Right ventricle myocardium superior (tissue), 1 donor: Measurements from ENCODE around the gene SLC7A11. TPM values are rescaled to one million over a fixed set of nuclear protein-coding genes. Genes with fewer than 3 reads are reported as not detected.

ENCODE experiments used
- ATAC-seq: fragments of 200-7000 bp; cut with Tn5 transposase; one replicate; pipeline ENCODE4 v1.9.1; 2020; ENCODE audit warnings: mild to moderate bottlenecking; ENCODE audit not compliant: poor library complexity
- DNase-seq: peaks from one replicate; pipeline ENCODE4 v3.0.0-alpha.2; 2020
- intact Hi-C: fragments of 100-400 bp; cut with DNase I; formaldehyde crosslinking; loops from one replicate; pipeline ENCODE4 v1.11.2; 2022
- long read RNA-seq: library from polyadenylated mRNA; unstranded; transcript quantifications from one replicate; pipeline ENCODE4 v2.0.0, GENCODE V29; 2021
- total RNA-seq: library from RNA; stranded (reverse); fragmentation: NEBNext Ultra II Directional; extraction: Animal tissue kit (Norgen Biotek cat#: 25700); gene quantifications from one replicate; pipeline ENCODE4 v1.2.1, GENCODE V29; 2021
- donor health status: DM: no; HTN: yes; CAD: no; lungs with severe emphysema.

The SLC7A11 gene
- total RNA-seq, result 0.08 TPM
- long read RNA-seq, result 0 reads

DNA sequence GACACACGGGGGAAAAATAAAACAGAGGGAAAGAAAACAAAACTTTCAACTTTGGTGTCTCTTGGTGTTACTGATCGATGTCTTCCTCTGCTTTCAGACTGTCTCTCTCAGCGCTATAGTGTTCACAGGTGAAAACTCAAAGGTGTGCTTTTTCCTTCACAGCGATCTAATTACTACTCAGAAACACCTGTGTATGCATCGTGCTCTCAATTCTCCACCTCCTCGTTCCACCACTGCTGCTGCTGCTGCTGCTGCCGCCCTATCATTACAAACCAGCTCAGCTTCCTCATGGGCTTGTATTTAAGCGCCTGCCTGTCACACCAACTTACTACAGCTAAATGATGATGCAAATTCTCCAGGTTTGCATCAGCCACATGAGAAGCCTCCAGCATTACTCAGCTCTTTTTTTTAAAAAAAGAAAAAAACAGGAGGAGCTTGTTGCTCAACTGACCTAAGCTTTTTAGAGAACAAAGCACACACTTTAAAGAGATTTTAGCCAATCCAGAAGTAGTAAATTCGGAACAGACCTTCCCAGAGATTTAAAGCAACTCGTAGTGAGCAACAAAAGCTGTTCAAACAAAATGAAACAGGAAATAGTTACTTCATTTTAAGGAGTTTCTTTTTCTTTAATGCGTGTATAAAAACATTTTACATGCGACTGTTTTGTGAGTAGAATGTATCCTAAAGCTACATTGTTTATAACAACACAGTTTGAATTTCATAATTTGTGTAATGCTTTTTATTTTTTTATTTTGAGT lies at the start of gene SLC7A11:
Gene SLC7A11, minus strand, starts transcription at position 274 of the 758 bp plus-strand sequence. CDS start 280 bp downstream, outside the sequence.
- DNase-seq (no peak), ATAC-seq (peak; percentile 80)
- intact Hi-C loops, result no loop called here

DNA sequence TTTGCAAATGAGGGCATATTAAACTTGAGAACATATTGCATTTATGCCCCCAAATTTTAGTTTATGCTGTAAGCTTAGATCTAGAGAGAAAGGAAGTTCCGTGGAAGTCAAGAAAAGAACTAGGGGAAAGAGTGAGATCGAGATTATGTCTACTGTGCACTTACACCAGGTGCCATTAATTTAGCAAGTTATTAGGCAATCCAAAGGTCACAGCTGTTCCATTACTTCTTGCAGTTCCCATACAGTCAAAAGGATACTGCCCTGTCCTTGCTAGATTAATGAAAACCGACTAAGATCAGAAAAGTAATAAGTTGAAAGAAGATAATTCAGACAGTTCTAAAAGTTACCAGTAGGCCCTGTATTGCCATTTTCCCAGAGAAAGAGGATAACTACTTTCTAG lies 49.3 kb upstream of the SLC7A11 start:
- ATAC-seq (no peak), DNase-seq (no peak)
- intact Hi-C loops, result no loop called here

DNA sequence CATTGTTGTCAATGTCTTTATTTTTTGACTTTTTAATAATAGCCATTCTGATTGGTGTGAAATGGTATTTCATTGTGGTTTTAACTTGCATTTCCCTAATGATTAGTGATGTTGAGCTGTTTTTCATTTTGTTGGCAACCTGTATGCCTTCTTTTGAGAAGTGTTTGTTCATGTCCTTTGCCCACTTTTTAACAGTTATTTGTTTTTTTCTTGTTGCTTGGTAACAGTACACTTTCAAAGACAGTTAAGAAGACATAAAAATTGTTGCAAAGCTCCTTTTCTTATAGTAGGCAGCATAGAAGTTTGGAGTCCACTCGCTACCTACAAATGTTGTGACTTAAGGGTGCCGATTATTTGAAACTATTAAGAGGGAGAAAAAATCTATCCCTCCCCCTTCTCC lies 48.7 kb upstream of the SLC7A11 start:
- ATAC-seq (no peak), DNase-seq (no peak)
- intact Hi-C loops, result no loop called here

DNA sequence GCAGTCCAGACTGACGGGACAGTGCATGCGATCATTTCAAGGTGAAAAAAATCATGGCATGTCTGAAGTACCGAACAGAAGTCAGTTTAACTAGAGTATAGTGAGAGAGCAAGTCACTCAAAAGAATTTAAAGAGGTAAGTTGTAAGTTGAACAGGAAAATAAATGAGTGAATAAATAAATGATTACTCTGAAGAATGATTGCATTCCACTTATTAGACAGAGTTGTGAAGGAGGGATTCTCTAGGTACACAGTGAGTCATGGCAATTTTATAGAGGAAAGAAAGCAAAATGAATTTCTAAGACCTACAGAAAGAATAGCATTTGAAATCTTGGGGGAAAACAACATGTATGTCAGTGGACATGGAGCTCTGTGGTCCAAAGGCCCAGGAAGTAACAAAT lies 37.1 kb upstream of the SLC7A11 start:
- no peak for ATAC-seq
- DNase-seq, result no peak
- intact Hi-C loops, result no loop called here

DNA sequence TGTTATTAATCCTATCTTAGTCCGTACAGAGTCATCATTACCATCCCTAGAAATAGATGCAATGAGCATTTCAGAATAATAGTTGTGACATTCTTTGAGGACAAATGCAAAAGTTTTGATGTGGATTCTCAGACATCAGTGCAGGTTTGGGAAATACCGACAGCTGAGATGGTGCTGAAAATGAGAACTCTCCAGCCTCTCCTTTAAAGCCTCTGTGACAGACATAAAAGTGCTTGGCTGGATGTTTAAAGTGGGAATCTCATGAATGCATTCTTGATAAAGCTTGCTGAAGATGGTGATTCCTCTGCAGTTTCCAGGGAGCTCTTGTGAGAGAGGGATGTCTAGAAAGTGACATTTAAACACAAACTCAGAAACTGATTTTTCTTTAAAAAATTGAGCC lies 35.0 kb upstream of the SLC7A11 start:
- ATAC-seq, result no peak
- DNase-seq, result no peak
- intact Hi-C loops, result no loop called here

DNA sequence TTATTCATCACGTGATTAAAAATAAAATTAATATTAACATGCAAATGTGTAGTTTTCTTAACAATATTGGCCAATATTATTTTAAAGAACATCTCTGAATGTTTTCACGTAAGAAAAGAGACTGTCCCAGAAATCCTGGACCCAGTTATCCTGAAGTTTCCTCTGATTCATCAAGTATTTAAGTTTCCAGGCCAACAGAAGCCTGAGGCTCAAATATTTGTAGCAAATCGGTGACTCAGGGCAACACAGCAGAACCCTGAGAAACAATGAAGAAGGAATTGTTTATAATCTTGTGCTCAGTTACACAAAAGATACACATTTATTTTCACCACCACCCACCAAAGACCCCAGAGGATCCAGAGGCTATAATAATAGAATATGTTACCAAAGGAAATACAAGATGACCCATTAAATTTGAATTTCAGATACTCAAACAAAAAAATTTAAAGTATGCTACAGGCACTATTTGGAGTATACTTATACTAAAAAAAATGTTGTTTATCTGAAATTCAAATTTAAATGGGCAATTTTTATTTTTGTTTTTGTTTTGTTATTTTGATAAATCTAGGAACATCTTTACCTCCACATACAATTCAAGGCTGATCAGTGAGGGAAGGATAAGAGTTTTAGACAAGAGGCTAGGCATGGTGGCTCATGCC lies 33.9 kb upstream of the SLC7A11 start:
- ATAC-seq (no peak), DNase-seq (no peak)
- intact Hi-C loops, result no loop called here

DNA sequence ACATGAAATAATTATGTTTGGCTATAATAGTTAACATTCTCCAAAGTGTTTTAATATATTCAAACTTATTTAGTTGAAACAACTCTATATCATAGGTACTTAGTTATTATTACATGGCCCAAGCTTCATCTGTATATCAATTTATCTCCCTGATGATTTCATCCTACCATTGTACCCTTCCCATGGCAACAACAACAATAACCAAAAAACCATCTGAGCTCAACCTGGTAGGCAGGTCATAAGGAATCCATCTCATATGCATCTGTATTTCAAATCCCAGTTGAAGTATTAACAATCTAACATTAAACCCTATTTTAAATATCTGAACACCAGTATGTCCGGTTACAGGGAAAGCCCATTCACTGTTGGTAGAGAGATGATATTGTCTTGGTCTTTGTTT lies 33.1 kb upstream of the SLC7A11 start:
- intact Hi-C loops, result no loop called here
- DNase-seq, result no peak

DNA sequence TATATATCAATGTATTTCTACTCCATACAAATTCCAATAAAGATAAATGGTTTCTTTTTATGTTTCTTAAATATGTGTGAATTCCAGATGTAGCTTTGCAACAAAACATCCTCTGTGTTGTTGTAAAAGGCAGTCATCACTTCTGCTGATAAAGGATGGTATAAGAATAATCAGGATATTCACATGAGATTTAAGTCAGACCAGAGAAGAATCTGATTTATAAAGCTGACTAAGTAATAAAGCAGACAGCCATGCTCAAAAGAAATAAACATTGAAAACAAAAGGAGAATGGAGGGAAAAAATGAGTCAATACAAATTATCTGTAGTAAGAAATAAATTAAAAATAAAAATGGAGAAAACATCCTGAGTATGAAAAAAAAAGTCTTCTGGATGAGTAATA lies 27.0 kb upstream of the SLC7A11 start:
- intact Hi-C loops, result no loop called here
- ATAC-seq, result no peak
- no peak for DNase-seq

More for the DNA sequence above, 33.1 kb upstream of the SLC7A11 start:
- no peak for ATAC-seq

DNA sequence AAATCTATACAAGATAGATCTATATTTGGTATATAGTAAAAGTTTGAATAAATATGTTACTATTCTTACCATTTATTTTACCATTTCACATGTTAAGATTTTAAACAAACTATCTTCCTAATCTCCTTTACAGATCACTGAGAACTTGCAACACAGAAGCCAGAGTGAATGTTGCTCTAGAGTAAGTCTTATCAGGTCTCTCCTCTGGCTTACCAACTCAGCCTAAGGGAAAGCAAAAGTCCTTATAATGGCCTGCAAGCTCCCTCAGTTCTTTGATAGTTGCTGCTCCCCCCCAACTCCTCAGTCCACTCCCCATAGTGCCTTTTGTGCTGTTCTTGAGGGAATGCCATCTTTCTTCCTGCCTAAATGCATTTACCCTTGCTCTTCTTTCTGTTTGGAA lies 25.7 kb upstream of the SLC7A11 start:
- DNase-seq (no peak), ATAC-seq (no peak)
- intact Hi-C loops, result no loop called here

DNA sequence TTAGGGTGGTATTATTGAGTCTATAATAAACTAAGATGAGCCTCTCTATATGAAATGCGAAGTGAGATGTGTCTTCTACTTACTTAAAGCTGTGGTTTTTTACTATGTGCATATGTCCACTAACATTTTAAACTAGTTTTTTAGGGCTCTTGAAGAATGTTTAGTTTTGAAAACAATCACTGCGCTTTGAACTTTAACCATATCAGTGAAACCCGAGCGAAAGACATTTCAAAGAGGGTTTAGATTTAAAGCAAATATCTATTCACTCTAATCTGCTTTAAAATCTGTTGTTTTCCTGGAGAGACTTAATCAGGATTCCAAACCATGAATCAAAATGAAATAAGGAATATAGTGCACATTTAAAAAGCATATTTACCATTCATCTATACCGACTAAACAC lies 24.8 kb upstream of the SLC7A11 start:
- intact Hi-C loops, result no loop called here
- ATAC-seq, result no peak
- DNase-seq, result no peak

DNA sequence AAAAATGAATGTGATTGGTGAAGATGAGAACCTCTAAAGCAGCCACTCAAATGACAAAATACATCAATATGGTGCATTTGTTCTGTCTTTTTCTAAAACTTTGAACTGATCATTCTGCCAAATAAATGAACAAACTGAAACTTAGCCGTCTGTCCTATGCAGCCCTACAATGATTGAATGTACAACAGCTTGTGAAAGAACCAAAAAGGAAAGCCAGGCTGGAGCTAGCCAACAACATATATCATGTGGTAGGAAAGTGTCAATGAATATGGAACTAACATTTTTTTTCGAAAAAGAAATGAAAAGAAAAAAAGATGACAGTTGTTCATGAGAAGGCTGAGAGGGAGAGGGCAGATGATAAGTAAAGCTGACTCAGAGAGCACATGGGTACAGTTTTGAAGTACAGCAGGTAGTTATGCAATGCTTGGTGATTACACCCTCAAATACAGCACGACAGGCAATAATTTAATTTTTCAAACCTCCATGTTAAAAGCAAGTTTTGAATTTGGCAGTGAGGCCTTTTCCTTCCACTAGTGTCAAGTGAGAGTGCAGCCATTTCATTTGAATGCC lies 21.2 kb upstream of the SLC7A11 start:
- intact Hi-C loops, result no loop called here
- ATAC-seq (no peak), DNase-seq (no peak)

DNA sequence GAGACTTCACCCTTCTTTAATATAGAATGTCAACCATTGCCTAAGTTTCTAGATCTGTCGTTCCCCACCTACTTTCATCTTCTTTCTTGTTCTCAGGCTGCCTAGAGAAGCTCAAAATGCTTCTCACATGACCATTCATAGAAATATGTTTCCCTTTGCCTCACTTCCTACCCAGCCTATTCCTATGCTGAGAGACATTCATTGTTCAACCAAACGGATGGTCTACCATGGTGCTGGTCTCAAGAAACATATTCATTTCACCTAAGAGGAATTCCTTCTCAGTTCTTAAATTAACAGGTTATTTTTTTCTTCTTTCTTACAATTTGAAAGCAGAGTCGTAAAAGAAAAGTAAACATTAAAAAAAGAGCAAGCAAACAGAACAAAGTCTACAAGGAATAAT lies 20.3 kb upstream of the SLC7A11 start:
- DNase-seq, result no peak
- intact Hi-C loops, result no loop called here
- ATAC-seq, result no peak

DNA sequence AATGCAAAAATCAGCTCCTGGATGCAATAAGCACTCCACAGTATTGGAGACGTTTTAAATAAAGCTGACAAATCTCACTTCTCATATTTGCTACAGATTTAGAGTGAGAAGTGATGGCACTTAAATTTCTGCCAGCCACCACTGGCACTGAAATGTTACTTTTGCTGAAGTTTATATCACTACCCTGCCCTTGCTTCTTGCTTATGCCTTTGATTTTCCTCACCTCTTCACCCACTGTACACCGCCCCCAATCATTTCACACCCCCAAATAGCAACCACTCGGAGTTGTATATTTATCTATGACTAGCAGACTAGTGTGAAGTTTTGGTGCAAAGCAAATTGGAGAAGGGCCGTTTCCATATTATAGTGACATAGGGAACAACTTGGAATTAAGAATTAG lies 19.9 kb upstream of the SLC7A11 start:
- no peak for ATAC-seq

DNA sequence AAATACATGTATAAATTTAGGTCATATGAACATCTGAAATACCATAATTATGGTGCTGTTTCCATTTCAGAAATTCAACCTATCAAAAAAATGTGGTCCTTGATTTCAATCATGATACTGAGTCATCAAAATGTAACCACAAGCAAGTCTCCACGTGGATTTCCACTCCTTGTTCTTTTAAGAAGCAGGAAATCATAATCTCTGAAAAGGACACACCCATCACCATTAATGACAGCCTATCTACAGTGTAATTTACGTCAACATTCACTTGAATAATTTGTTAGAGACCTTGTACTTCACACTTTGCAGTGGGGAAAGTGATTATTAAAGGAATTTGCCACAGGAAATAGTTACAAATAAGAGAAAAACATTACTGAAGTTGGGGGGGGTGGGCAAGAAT lies 17.7 kb upstream of the SLC7A11 start:
- ATAC-seq (no peak), DNase-seq (no peak)
- intact Hi-C loops, result no loop called here

More for the DNA sequence above, 19.9 kb upstream of the SLC7A11 start:
- DNase-seq, result no peak
- intact Hi-C loops, result no loop called here

DNA sequence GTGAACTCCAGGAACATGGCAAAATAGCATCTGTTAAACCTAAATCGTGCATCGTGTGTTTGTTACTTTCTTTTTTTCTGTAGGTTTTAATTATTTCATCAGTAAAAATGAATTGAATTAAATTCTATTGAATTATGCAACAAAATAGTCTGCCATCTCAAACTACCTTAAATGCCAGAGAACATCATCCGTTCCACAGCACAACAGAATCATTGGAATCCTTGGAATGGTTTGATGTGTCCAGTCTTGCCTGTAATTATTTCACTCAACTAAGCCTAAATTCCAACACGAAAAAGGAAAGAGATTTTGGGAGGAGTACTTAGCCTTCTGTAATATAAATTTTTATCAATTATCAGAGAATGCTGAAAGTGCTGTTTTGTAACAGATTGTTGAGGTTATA lies 17.1 kb upstream of the SLC7A11 start:
- no peak for DNase-seq
- intact Hi-C loops, result no loop called here
- no peak for ATAC-seq

DNA sequence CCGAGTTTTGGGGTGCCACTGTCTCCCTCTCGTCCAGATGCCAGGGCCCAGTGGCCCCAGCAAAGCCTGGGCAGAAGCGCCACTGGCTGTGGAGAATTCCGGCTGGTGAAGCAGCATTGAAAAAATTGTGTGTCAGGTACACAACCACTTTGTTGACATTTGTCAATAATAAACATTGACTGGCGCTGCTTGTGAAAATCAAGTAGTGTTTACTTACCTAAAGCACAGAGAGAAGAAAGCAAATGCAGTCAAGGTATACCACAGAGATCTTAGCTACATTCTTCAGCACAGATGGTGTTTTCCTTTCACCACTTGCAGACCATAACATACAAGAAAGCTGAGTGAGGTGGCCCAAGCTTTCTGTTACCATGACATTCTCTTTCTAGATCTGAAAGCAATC lies 14.5 kb upstream of the SLC7A11 start:
- ATAC-seq, result no peak
- intact Hi-C loops, result no loop called here
- no peak for DNase-seq

DNA sequence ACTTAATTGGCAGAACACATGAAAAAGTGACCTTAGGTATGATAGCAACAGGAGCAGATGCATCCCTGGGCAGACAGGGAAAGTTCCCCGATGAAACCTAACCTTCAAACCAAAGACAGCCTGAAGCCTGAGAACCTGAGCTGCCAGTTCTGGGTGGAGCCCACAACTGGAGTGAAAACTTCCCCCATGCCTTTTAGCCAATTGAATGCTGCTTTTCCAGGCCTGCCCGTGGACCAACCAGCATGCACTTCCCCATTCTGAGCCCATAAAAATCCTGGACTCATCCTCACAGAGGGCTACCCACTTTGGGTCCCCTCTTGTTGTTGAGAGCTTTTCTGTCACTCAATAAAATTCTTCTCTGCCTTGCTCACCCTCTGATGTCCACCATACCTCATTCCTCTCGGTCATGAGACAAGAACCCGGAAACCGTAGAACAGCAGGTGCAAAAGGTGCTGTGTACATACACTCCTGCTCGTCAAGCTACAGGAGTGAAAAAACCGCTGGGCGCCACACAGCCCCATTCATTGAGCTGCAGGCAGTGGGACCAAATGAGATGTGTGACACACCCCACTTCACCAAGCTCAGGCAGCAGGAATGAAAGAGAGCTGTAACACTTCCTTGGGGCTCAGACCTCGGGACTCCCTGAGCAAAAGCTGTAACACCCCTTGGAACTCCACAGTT lies 13.9 kb upstream of the SLC7A11 start:
- intact Hi-C loops, result no loop called here
- ATAC-seq, result no peak
- DNase-seq, result no peak

DNA sequence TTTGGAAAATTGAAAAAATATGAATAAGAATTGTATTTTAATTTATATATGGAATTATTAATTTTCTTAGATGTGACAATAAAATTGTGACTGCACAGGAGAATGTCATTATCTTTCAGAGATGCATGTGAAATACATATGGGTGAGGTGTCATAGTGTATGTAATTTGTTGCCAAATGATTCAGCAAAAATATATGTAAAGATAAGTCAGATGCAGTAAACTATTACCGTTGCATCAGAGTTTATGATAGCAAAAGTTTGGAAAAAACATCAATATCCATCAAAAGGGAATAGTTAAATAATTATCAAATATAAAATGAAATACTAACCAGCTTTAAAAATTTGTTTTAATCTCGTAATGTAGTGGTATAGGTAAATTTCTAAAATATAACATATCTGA lies 10.4 kb upstream of the SLC7A11 start:
- ATAC-seq (no peak), DNase-seq (no peak)
- intact Hi-C loops, result no loop called here

DNA sequence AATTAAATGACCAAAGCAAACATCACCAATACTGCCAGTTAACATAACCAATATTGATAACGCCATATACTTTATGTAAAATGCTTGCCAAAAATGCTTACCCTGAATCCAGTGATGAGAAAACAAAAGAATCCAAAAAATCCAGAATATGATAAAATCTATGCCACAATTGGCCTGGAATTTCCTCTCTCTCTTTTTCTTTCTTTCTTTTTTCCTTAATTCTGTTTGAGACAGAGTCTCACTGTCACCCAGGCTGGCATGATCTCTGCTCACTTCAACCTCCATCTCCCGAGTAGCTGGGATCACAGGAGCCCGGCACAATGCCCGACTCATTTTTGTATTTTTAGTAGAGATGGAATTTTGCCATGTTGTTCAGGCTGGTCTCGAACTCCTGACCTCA lies 9.8 kb upstream of the SLC7A11 start:
- ATAC-seq (no peak), DNase-seq (no peak)
- intact Hi-C loops, result no loop called here

DNA sequence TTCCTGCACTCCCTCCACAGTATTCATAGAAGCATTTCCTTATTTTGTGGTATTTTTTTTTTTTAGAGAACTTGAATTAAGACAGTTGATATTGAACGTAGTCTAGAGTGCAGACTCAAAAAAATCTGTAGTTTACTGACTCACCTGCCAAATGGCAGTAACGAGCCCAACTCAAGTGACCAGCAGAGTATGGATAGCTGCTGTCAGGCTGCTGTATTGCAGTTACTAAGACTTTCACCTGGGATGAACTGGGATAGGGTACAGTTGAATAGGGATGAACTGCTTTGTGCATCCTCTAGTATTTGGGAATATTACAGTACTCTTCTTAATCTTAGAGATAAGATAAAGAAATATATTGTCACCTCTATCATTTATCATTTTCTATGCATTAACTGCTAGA lies 7.0 kb upstream of the SLC7A11 start:
- intact Hi-C loops, result no loop called here
- ATAC-seq (no peak), DNase-seq (no peak)
